NCI-H82 treated with DMSO at 0.1 percent for 48 hours (cell line): ENCODE results near the gene SMCHD1.
"Not testable (repeated sequence)": the region's sequence is repeated elsewhere in the genome, so short reads cannot be mapped to it uniquely, and the experiment has no call there.

ENCODE experiments used
- DNase-seq: peaks from one replicate; lab custom pipeline; 2025; ENCODE audit not compliant: unreplicated experiment; lab: John Stamatoyannopoulos, UW

The SMCHD1 gene

DNA sequence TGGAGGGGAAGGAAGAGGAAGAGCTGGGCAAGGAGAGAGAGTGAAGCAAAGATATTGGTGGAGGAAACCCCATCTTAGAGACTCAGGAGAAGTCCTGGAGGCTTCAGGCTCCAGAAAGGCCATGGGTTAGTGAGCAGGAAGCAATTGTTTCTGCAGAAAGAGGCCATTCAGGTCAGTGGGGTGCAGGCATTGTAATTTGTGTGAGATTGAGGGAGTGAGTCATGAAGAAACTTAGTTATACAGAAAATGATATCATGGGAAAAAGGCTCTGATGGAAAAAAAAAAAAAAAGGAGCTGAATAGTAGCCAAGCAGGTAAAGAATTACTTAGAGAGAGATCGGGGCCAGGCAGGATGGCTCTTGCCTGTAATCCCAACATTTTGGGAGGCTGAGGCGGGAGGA is 195.3 kb downstream of the SMCHD1 start:
- no peak for DNase-seq

DNA sequence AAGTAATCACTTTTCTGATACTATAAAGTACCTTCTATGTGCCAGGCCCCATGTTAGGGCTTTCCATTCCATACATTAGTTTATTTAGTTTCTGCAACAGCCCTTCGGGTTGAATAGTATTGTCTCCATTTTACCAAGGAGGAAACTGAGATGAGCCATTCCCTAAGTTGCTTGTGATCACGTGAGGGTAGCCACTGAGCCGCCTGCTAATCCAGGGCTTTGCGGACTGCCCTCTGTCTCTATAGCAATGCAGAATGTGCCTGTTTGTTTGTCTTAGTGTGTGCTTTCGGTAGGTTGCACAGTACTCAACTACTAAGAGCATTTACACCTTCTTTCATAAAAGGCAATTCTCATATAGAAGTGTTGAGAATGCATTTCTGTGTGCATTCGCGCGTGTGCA is 196.2 kb downstream of the SMCHD1 start:
- no peak for DNase-seq

DNA sequence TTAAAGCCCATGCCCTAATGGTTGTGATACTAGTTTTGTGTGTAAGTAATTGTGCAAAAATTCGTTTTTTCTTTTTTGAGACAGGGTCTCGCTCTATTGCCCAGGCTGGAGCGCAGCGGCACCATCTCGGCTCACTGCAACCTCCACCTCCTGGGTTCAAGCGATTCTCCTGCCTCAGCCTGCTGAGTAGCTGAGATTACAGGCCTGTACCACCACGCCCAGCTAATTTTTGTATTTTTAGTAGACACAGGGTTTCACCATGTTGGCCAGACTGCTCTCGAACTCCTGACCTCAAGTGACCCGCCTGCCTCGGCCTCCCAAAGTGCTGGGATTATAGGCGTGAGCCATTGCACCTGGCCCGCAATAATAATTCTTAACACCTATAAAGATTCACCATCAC is 196.9 kb downstream of the SMCHD1 start:
- not testable (repeated sequence) for DNase-seq

DNA sequence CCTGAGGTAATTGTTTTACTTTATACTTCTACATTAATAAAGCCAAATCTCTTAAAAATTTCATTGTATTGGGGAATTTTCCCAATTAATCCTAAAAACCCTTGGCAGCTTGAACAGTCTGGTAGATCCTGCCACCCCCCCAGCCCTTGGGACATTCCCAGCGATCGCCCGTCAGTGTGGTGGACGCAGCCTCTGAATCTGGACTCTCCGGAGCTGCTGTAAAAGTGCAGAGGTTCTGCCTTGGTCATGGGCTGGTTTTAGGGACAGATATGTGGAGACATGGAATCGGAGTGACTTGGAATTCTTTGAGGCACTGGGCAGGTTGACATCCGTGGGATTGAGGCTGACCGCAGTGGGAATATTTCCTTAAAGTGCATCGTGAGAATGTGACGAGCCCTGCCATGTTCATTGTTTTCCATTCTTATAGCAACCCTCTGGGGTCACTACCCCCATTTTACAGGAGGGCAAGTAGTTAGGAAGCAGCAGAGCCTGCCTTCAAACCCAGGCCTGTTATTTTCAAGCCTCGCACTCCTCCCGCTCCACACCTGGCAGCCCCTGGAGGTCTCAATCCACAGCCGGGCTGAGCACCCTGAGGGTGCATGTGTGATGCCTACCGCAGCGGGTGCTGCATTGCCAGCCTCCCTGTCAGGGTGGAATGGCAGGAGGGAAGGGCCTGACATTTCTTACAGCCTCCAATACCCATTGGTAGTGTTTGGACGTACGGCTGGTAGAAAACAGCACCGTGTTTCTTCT is 197.8 kb downstream of the SMCHD1 start:
- no peak for DNase-seq

DNA sequence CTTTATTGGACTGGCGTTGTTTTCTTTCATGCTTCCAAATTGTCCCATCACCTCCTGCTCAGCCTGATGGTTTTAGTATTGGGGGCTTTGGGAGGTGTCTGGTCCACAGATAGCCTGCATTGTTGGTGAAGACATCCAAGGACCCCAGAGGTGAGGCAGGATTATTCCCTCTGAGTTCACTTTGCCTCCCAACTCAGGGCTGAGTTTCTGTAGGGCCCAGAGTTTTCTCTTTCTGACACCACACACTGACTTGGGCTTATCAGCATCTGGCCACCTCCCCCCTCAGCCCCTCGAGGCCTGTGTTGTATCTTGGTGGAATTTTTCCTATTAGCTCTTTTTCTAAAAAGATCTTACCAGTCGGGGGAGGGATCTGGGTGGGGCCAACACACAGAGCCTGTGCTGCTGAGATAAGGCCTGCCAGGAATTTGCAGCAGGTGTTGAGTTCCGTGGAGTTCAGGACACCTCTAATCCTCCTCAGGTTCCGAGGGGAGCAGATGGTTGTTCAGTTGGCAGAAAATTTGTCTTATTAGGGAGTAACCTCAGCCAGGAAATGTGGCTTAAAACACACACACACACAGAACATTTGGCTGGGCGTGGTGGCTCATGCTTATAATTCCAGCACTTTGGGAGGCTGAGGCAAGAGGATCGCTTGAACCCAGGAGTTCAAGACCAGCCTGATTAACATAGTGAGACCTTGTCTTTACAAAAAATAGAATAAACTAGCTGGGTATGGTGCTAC is 198.6 kb downstream of the SMCHD1 start:
- no peak for DNase-seq
